Effector memory CD4-positive, alpha-beta T cell (primary cell): ENCODE results near the gene GSTA5.
A peak's percentile ranks its signal among the peaks of the same experiment; 100 is the strongest.
"Not testable (repeated sequence)": the region's sequence is repeated elsewhere in the genome, so short reads cannot be mapped to it uniquely, and the experiment has no call there.

Experiments
- DNase-seq, 3 donors: peaks; one replicate each; pipeline ENCODE4 v3.0.0-alpha.2; 2020
- H3K27ac ChIP-seq: 2 replicates; pipeline ENCODE4 v1.7.0; 2013; ENCODE audit warnings: mild to moderate bottlenecking, low read length, moderate library complexity; ENCODE audit not compliant: insufficient read depth, poor library complexity, severe bottlenecking
- H3K27me3 ChIP-seq: replicated peaks from 2 replicates; pipeline ENCODE4 v1.7.0; 2013; ENCODE audit warnings: mild to moderate bottlenecking, low read length; ENCODE audit not compliant: insufficient read depth, control insufficient read depth, poor library complexity, severe bottlenecking
- H3K36me3 ChIP-seq: 2 replicates; pipeline ENCODE4 v1.7.0; 2013; ENCODE audit warnings: mild to moderate bottlenecking, low read length, moderate library complexity; ENCODE audit not compliant: control insufficient read depth, insufficient read depth
- H3K4me1 ChIP-seq: 2 replicates; pipeline ENCODE4 v1.7.0; 2013; ENCODE audit warnings: low read length, mild to moderate bottlenecking; ENCODE audit not compliant: control insufficient read depth, insufficient read depth, poor library complexity, severe bottlenecking
- H3K4me3 ChIP-seq: 2 replicates; pipeline ENCODE4 v1.7.0; 2013; ENCODE audit warnings: low read length, low read depth, mild to moderate bottlenecking; ENCODE audit not compliant: insufficient read depth, poor library complexity, severe bottlenecking
- H3K9me3 ChIP-seq: 2 replicates; pipeline ENCODE4 v1.7.0; 2013; ENCODE audit warnings: mild to moderate bottlenecking, low read length, moderate library complexity; ENCODE audit not compliant: control insufficient read depth

GSTA5 gene

DNA sequence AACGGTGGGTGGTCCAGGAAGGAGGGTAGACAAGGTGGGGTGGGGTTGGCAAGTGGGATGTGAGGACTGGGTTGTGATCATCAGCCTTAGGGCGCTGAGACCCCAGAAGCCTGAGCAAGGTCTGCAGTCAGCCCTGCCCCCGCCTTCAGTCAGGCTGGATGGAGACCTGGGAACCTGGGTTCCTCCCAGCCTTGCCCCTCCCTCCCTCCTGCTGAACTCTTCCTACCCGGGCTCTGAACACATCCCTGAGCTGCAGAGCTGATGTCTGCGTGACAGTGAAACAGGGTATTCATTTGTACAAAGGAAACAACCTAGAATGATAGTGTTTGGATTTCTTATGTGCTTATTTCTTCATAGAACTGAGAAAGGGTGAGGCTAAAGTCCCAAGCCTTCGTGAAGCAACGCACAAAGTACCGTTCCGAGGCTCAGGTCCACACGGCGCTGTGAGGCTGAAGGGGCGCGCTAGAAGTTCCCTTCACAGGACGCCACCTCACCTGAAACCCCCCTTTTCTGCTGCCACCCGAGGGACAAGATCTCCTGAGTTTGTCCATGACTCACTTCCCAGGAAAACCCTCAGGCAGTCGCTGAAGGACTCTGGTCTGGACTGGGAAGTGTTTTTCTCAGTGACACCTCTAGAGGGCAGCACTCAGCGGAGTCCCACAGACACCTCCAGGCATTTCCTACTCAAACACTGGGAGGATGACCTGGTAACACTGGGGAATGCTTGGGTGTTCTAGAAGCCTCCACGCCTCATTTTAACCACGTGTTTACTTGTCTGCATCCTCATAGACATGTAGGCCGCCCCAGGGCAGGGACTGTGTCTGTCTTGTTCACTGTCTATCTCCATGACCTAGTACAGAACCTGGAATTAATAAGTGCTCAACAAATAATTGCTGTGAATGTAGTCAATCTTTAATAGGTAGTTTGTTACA lies 1.2 kb downstream of the GSTA5 start:
- peak; percentile 11 to 28 (median 21) for DNase-seq

GRCh38 chr6:52834481-52834880 lies 6.1 kb downstream of the GSTA5 start:
- Histone ChIP-seq H3K4me1 (no peaks in the 10 kb centered on the region), H3K36me3 (no peaks in the 10 kb centered on the region), H3K27ac (no peak overlapping the region), H3K4me3 (no peak overlapping the region), H3K27me3 (no peaks in the 10 kb centered on the region), H3K9me3 (no peaks in the 10 kb centered on the region)
- no peak for DNase-seq

More for the DNA sequence above, 1.2 kb downstream of the GSTA5 start:
- H3K27ac ChIP-seq, result no peak overlapping the region
- no peaks in the 10 kb centered on the region for H3K36me3 ChIP-seq
- no peaks in the 10 kb centered on the region for H3K4me1 ChIP-seq
- no peak overlapping the region for H3K4me3 ChIP-seq
- H3K27me3 ChIP-seq, result no peaks in the 10 kb centered on the region
- no peaks in the 10 kb centered on the region for H3K9me3 ChIP-seq

DNA sequence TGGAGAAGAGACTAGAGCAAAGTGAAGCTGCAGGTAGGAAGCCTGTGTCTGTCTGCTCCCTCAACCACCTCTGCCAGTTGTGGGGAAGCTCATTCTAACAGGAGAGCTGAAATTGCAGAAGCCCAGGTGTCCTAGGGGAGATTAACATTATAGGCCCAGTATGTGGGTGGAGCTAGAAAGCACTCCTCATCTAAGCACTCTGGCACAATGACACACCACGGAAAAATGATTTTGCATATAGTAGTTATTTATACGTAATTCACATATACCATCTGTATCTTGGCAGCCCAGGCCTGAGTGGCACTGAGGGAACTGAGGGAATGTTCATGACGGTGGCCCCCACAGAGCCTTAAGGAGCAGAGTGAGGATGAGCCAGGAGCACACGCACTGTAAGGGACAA lies 9.7 kb downstream of the GSTA5 start:
- not testable (repeated sequence) for H3K27me3 ChIP-seq, DNase-seq, H3K4me3 ChIP-seq, H3K27ac ChIP-seq, H3K36me3 ChIP-seq, H3K9me3 ChIP-seq, H3K4me1 ChIP-seq

- DNase-seq, result no peak
- no peaks in the 10 kb centered on the region for H3K4me1 ChIP-seq
- H3K27ac ChIP-seq, result no peak overlapping the region
- no peaks in the 10 kb centered on the region for H3K27me3 ChIP-seq
- no peaks in the 10 kb centered on the region for H3K9me3 ChIP-seq
- no peaks in the 10 kb centered on the region for H3K36me3 ChIP-seq
- H3K4me3 ChIP-seq, result no peak overlapping the region
Measured at GRCh38 chr6:52829046-52829817, 11.4 kb downstream of the GSTA5 start.

DNA sequence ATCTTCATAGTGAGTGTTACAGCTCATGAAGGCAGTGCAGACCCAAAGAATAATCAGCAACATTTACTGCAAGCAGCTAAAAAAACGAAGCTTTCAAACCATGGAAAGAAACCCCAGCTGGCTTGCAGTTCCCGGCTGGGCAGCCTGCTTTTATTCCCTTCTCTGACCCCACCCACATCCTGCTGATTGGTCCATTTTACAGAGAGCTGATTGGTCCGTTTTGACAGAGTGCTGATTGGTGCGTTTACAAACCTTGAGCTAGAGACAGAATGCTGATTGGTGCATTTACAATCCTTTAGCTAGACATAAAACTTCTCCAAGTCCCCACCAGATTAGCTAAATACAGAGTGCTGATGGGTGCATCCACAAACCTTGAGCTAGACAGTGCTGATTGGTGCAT lies 12.0 kb downstream of the GSTA5 start:
- DNase-seq, H3K27ac ChIP-seq, H3K36me3 ChIP-seq, H3K4me3 ChIP-seq, H3K9me3 ChIP-seq, H3K27me3 ChIP-seq, H3K4me1 ChIP-seq: not testable (repeated sequence)

GRCh38 chr6:52827073-52827783 lies 13.4 kb downstream of the GSTA5 start:
- H3K27ac ChIP-seq, H3K4me1 ChIP-seq, H3K27me3 ChIP-seq, H3K36me3 ChIP-seq, H3K4me3 ChIP-seq, H3K9me3 ChIP-seq, DNase-seq: not testable (repeated sequence)

DNA sequence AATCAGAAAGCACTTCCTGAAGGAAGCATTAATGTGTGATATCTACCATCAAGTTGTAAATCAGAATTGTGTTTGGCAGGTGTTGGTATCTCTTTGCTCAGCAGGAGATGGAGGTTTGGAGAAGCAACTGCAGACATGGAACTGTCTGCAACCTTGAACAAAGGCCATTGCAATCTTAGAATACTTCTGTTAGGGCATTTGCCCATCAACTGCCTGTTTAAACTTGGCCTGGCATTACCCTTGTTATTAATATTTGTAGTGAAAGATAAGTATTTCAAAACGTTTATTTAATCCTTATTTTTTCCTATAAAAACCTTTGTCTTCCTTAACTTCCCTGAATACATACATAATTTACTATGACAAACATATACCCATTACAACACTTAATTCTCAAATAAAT lies 14.1 kb downstream of the GSTA5 start:
- Histone ChIP-seq H3K9me3 (no peaks in the 10 kb centered on the region), H3K27ac (no peak overlapping the region), H3K4me3 (no peak overlapping the region), H3K36me3 (no peaks in the 10 kb centered on the region), H3K27me3 (no peaks in the 10 kb centered on the region), H3K4me1 (no peaks in the 10 kb centered on the region)
- no peak for DNase-seq

DNA sequence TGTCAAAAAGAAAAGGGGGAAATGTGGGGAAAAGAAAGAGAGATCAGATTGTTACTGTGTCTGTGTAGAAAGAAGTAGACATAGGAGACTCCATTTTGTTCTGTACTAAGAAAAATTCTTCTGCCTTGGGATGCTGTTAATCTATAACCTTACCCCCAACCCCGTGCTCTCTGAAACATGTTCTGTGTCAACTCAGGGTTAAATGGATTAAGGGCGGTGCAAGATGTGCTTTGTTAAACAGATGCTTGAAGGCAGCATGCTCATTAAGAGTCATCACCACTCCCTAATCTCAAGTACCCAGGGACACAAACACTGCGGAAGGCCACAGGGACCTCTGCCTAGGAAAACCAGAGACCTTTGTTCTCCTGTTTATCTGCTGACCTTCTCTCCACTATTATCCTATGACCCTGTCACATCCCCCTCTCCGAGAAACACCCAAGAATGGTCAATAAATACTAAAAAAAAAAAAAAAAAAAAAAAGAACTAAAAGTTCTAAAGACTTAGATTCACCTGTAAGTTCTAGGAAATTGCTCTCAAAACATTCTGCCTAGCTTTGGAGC lies 14.6 kb downstream of the GSTA5 start:
- H3K27me3 ChIP-seq, DNase-seq, H3K9me3 ChIP-seq, H3K27ac ChIP-seq, H3K4me3 ChIP-seq, H3K36me3 ChIP-seq, H3K4me1 ChIP-seq: not testable (repeated sequence)

DNA sequence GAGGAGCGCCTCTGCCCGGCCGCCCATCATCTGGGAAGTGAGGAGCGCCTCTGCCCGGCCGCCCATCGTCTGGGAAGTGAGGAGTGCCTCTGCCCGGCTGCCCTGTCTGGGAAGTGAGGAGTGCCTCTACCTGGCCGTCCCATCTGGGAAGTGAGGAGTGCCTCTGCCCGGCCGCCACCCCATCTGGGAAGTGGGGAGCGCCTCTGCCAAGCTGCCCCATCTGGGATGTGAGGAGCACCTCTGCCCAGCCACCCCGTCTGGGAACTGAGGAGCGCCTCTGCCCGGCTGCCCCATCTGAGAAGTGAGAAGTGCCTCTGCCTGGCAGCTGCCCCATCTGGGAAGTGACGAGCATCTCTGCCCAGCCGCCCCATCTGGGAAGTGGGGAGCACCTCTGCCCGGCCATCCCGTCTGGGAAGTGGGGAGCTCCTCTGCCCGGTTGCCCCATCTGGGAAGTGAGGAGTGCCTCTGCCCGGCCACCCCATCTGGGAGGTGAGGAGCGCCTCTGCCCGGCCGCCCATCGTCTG lies 15.3 kb downstream of the GSTA5 start:
- not testable (repeated sequence) for H3K4me1 ChIP-seq, DNase-seq

More for the DNA sequence above, 15.3 kb downstream of the GSTA5 start:
- H3K9me3 ChIP-seq, H3K27me3 ChIP-seq, H3K36me3 ChIP-seq, H3K27ac ChIP-seq, H3K4me3 ChIP-seq: not testable (repeated sequence)
